CD4-positive, alpha-beta T cell treated with Interleukin-10 for 1 hour (primary cell): Measurements from ENCODE around the gene YARS2.
"Not testable (repeated sequence)": the region's sequence is repeated elsewhere in the genome, so short reads cannot be mapped to it uniquely, and the experiment has no call there.

Experiments used
- DNase-seq: peaks from one replicate; pipeline ENCODE4 v3.0.0-alpha.2; 2020

YARS2 gene

GRCh38 chr12:32742133-32742532, 13.6 kb downstream of the YARS2 start:
- no peak for DNase-seq

GRCh38 chr12:32739279-32739678, 16.4 kb downstream of the YARS2 start:
- no peak for DNase-seq

- no peak for DNase-seq
These were observed 18.0 kb downstream of the YARS2 start for GRCh38 chr12:32737715-32738114.

DNA sequence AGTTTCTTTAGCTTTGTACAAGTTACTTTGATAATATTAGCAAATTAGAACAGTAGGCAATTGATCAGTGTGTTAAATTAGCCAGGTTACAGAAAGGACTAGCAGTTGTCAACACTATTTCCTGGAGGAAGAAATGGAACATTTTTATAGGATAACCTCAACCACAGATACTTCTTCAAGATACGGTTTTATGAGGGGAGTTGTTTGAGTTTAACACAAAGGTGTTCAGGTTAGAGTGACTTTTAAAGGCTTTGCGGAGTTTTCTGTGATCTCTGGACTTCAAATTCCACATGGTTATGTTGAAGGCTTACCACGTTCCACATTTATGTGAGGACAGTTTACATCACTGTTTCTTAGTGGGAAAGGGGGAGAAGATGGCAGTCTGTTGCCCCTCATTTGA, 19.3 kb downstream of the YARS2 start:
- DNase-seq: no peak

DNA sequence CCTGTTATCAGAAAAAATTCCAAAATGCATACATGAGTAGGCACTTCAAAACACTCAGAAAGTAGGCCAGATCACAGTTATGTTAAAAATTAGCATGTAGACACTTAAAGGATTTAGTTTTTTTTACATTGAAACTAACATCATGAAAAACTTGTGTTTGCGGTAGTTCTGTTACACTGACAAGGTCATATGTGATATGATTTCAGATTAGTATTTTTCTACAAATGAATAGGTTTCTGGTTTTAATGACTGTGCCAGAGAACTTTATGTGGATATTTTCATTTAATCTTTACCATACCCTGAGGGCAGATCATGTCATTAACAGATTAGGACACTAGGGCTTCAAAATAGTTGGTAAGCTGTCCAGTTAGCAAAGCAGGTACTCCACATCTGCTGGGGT, 20.7 kb downstream of the YARS2 start:
- DNase-seq: no peak

DNA sequence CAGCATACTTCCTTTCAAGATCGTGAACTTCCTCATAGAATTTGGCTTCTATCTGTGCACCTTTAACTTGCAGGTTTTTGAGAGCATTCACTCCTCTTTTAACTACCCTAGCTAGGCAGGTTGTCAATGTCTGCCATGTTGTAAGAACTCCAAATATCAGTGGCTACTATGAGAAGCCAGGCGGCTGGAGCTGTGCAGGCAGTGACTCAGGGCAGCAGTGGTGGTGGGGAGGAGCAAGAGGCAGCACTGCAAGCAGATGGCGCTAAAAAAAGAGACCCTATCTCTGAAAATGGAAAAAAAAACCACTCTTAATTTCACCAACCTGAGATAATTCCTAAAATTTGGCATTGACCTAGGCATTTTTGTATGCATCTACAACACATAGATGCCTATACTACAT, 28.5 kb downstream of the YARS2 start:
- no peak for DNase-seq

DNA sequence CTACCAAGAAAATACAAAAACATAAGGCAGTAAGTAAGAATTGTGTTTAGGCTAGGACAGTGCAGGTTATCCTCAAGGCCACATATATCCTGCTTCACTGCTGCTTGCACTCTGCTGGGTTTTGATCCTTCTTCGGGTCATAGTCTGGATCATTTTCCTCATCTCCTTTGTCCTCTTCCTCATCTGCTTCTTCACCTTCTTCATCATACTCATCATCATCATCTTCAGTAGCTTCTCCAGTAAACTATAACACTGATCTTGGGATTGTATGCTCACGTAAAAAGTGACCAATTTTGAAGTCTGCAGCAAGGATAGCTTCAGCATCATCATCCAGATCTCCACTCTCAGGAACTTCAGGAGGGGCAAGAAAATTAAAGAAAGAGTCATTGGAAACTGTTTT, 29.4 kb downstream of the YARS2 start:
- no peak for DNase-seq

DNA sequence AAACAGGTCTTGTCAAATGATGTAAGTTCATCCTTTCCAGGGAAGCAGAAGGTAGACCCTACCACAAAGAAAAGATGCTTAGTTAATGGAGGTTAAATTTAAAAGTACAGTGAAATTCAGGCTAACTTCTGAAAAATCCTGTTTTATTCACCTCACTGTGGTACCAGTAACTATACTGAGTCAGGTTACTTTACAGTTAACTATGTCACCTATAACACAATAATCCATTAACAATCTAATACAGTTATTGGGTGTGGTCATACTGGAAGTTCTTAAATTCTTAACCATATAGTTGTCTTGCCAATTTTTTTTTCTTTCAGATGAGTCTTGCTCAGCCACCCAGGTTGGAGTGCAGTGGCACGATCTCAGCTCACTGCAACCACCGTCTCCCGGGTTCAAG, 30.4 kb downstream of the YARS2 start:
- not testable (repeated sequence) for DNase-seq

DNA sequence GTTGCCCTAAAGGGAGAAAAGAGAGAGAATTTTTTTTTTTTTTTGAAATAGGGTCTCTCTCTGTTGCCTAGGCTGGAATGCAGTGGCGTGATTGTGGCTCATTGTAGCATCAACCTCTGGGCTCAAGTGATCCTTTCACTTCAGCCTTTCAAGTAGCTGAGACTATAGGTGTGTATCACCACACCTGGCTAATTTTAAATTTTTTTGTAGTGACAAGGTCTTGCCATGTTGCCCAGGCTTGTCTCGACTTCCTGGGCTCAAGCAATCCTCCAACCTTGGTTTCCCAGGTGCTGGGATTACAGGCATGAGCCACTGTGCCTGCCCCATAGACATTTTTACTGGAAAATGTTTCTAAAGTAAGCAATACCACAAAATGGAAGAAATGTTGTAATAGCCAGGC, 36.8 kb downstream of the YARS2 start:
- DNase-seq: no peak

DNA sequence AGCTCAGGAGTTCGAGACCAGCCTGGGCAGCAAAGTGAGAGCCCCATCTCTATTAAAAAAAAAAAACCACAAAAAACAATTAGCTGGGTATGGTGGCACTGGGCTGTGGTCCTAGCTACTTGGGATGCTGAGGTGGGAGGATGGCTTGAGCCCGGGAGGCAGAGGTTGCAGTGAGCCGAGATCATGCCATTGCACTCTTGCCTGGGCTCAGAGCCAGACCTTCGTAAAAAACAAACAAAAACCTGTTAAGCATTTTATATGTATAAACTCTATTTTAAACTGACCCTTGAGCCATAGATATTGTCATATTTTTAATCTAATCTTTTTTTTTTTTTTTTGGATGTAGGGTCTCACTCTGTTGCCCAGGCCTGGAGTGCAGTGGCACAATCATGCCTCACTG, 40.9 kb downstream of the YARS2 start:
- no peak for DNase-seq

DNA sequence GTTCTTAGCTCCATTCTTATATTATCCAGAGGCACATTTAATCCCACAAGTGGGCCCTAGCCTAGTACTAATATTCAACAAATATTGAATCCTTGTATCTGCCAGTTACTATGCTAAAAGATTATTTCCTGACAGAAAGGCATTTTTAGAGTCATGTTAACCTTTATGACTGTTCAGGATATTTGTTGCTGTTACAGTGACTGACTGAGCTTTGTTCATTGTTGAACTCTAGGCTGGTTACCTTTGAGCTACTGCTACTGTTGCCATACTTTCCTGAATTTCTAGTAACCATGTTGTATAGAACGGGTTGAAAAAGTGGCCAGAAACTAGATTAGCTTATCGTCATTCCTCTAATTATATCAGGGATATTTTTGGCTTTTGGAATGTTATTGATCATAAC, 46.8 kb downstream of the YARS2 start:
- DNase-seq: no peak

DNA sequence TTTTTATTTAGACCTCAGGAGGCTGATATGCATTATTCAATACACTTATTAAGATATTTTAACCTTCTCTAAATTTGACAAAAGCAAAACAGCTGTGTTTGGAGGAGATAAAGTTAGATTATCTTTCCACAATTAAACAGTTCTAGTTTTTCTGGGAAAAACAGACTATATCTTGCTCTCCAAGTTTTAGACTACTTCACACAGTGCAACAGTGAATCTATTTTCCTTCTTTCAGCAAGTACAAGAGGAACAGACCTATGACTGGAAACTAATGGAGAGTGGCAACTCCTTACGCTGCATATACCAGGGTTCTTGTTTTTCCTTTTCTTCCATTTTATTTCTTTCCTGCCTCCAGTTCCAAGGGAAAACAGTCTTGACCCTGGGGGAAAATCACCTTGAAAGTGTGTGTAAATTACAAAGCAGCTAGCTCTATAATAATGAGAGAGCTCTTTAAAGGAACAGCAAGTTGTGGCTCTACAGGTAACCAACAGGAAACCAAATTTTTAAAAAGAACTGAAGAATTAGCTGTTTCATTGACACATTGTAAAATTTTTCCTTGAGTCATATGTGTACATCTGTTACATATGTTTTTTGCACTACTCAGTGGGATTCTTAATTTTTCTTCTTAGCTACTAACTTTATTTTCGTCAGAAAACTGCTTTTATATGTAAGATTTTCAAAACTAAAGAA, 49.2 kb downstream of the YARS2 start:
- no peak for DNase-seq

GRCh38 chr12:32705783-32706182, 49.9 kb downstream of the YARS2 start:
- DNase-seq: no peak

DNA sequence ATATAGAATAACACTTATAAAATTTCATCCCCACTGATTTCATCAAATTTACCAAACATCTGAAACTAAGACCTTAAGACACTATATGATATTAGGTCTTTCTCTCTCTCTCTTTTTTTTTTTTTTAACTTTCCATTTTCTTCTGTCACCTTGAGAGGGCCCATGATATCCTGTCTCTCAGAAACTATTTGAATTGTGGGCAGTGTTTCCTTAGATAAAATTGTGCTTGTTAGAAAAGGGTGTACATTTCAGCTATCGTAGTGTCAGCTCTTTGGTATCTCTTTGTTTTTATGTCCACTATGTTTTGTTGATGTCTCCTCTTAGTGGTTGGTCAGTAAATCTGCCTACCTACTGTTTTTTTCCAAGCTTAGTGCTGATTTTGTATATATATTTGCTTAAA, 52.8 kb downstream of the YARS2 start:
- no peak for DNase-seq

GRCh38 chr12:32702473-32702872, 53.2 kb downstream of the YARS2 start:
- no peak for DNase-seq

GRCh38 chr12:32699437-32699836, 56.3 kb downstream of the YARS2 start:
- not testable (repeated sequence) for DNase-seq

DNA sequence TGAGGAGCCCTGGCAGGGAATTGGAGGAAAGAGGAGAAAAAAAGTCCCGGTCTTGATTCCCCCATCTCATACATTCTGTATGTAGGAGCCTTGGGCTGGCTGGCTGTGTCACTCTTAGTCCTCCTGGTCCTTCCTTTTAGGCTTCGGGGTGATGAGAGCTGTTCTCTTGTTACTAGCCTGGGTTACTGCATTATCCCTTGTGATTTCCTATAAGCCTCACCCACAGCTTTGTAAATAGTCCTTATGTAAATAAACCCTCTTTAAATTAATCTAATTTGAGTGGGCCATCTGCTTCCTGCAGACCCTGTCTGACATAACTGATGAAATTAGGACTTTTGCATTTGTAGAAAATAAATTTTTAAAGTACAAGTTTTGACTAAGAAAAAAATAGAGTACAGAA, 57.4 kb downstream of the YARS2 start:
- no peak for DNase-seq

DNA sequence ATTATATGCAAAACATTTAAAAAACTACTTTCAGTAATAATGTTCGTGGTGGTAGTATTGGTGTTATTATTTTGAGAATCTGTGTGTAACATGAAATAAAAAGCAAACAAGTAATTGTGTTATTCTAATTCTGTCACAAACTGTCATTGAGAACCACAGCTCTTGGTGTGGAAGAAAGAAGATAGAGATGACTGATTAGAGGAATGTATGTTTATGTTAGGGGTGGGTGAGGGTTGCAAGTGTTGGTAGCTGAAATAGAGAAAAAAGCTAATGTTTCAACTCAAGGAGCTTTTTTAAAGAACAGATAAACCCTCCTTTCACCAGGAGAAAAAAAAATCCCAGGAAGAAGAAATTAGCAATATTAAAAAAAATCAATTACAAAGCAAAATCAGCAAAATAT, 58.3 kb downstream of the YARS2 start:
- DNase-seq: no peak
